Ascending aorta (tissue), 2 donors: ENCODE data around the gene GABRG3. TPM values are rescaled to one million over a fixed set of nuclear protein-coding genes. Genes with fewer than 3 reads are reported as not detected.
"Not testable (repeated sequence)": the region's sequence is repeated elsewhere in the genome, so short reads cannot be mapped to it uniquely, and the experiment has no call there.

ENCODE experiments used
- DNase-seq, 2 donors: peaks; one replicate each; pipeline ENCODE4 v3.0.0-alpha.2; 2019; ENCODE audit warnings: low spot score in 2 of 2
- H3K27ac ChIP-seq, 2 donors: fragments of 200-600 bp; sonication (generic); one replicate each; pipeline ENCODE4 v1.5.1; 2016 to 2017; ENCODE audit warnings: mild to moderate bottlenecking in 1 of 2
- H3K27me3 ChIP-seq: fragments of 200-600 bp; sonication (generic); one replicate; pipeline ENCODE4 v1.5.1; 2017
- H3K36me3 ChIP-seq, 2 donors: fragments of 200-600 bp; sonication (generic); one replicate each; pipeline ENCODE4 v1.5.1; 2016
- H3K4me1 ChIP-seq, 2 donors: fragments of 200-600 bp; sonication (generic); one replicate each; pipeline ENCODE4 v1.5.1; 2016 to 2017; ENCODE audit warnings: mild to moderate bottlenecking in 1 of 2
- H3K4me3 ChIP-seq, 2 donors: fragments of 200-600 bp; sonication (generic); one replicate each; pipeline ENCODE4 v1.5.1; 2016 to 2017; ENCODE audit warnings: mild to moderate bottlenecking in 1 of 2
- H3K9me3 ChIP-seq, 2 donors: fragments of 200-600 bp; sonication (generic); one replicate each; pipeline ENCODE4 v1.5.1; 2016
- intact Hi-C: fragments of 100-400 bp; cut with DNase I; formaldehyde crosslinking; loops from one replicate; pipeline ENCODE4 v1.15.1; 2023
- total RNA-seq: library from RNA; depleted of rRNA; stranded (reverse); fragments of >200 nt; gene quantifications from one replicate; pipeline ENCODE4 v1.1.0, GENCODE V29; 2016
- TF ChIP-seq, protein P1 (sequence below), 3 experiments: fragments of 200-600 bp in 2 of 3; fragments of 450-650 bp in 1 of 3; sonication (generic) in 2 of 3; IDR thresholded peaks; one replicate each; pipeline ENCODE4 v1.5.1; 2016 to 2019; ENCODE audit warnings: antibody characterized with exemption in 3 of 3, mild to moderate bottlenecking in 1 of 3, moderate library complexity in 1 of 3

GABRG3 gene
- total RNA-seq, 1 donor from 2014 or later: not detected

DNA sequence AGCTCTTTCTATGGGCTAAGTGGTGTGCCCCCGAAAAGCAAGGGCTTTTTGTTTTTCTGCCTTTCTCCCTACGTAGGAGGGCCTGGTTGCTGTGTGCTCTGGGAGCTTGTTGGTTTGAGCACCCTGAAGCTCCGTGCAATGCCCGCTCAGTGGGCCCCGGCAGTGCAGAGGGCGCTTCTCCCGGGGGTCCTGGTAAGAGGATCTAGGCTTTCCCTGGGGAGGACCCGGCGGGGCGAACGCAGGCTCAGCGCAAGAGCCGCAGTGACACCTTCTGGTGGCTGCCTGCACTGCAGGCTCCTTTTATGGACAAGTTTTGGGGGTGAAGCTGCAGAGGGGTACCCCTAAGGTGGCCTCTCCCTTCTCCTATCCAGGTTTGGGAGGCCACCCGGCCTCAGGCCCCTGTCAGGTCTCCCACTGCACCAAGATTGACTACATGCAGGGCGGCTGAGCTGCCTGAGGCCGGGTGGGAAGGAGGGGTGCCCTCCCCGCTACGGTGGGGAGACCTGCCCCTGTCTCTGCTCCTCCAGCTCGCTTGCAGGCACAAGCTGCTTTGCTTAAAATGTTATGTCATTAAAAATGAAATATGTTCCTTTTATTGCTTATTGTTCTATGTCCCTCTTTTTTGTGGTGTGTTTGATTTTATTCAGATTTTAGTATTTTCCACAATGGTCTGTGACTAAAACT is 387.9 kb downstream of the GABRG3 start:
- intact Hi-C loops: no loop called here
- Histone ChIP-seq H3K36me3 (no peaks in the 10 kb centered on the region), H3K9me3 (no peaks in the 10 kb centered on the region), H3K27me3 (no peaks in the 10 kb centered on the region), H3K27ac (no peak overlapping the region), H3K4me3 (no peak overlapping the region), H3K4me1 (no peaks in the 10 kb centered on the region)
- TF ChIP-seq, protein P1, sequence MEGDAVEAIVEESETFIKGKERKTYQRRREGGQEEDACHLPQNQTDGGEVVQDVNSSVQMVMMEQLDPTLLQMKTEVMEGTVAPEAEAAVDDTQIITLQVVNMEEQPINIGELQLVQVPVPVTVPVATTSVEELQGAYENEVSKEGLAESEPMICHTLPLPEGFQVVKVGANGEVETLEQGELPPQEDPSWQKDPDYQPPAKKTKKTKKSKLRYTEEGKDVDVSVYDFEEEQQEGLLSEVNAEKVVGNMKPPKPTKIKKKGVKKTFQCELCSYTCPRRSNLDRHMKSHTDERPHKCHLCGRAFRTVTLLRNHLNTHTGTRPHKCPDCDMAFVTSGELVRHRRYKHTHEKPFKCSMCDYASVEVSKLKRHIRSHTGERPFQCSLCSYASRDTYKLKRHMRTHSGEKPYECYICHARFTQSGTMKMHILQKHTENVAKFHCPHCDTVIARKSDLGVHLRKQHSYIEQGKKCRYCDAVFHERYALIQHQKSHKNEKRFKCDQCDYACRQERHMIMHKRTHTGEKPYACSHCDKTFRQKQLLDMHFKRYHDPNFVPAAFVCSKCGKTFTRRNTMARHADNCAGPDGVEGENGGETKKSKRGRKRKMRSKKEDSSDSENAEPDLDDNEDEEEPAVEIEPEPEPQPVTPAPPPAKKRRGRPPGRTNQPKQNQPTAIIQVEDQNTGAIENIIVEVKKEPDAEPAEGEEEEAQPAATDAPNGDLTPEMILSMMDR (IDR thresholded peaks at IDR 0.05): no peak
- DNase-seq: no peak

DNA sequence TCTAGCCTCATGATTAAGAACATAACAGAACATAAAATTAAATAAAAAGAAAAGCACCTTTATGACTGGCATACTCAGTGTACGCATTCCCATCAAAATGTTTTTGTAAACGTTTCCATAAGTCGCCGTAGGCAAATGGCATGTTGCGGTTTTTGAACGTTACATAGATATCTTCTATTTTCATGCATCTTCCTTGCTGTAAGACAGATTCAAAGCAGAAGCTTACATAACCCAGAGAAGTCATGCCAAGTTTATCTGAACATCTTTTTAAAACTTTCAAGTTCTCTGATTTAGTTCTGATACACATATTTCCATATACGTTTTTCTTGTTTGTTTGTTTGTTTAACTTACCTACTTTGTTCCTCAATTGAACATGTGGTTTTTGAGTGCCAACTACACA is 388.6 kb downstream of the GABRG3 start:
- no peaks in the 10 kb centered on the region for H3K27me3 ChIP-seq
- H3K36me3 ChIP-seq: no peaks in the 10 kb centered on the region
- H3K4me1 ChIP-seq: no peaks in the 10 kb centered on the region
- no peaks in the 10 kb centered on the region for H3K9me3 ChIP-seq
- no peak for DNase-seq
- intact Hi-C loops: no loop called here
- no peak overlapping the region for H3K4me3 ChIP-seq
- TF ChIP-seq, protein P1 (IDR thresholded peaks at IDR 0.05): no peak
- H3K27ac ChIP-seq: no peak overlapping the region

DNA sequence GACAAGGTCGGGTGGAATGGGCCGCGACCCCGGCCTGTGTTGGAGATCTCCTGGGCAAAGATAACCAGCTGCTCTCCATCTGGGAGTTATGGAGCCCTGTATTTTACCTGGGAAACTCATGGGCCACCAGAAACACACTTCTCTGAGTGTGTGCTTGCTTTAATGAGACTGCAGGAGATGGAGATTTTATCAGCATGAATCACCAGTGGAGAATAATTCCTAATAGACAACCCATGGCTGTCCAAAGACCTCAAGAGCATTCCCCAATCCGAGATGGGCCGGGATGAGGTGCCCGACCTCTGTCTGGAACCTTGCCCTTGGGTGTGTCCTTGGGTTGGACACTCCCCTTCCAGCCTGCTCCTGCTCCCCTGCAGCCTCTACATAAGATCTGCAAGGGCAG is 389.3 kb downstream of the GABRG3 start:
- no peaks in the 10 kb centered on the region for H3K36me3 ChIP-seq
- TF ChIP-seq, protein P1 (IDR thresholded peaks at IDR 0.05): no peak
- no peak for DNase-seq
- no peak overlapping the region for H3K4me3 ChIP-seq
- no peak overlapping the region for H3K27ac ChIP-seq
- H3K4me1 ChIP-seq: no peaks in the 10 kb centered on the region
- no peaks in the 10 kb centered on the region for H3K9me3 ChIP-seq
- intact Hi-C loops: no loop called here
- H3K27me3 ChIP-seq: no peaks in the 10 kb centered on the region

DNA sequence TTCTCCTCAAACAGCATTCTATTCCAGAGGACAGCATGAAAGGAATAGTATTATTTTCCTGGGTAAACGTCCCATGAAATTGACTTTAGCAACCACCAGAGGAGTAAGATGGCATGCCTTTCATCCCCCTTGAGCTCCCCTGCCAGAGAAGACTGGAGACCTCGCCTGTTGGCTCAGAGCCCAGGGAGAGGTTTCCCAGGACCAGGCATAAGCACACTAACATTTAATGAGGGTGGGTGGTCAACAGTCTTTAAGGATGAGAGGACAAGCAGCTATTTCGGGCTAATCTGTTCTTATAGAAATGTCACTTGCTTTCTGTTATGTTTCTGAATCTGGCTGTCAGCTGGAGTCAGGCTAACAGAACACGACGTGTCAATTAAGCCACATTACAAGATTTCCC is 390.5 kb downstream of the GABRG3 start:
- DNase-seq: no peak
- no peaks in the 10 kb centered on the region for H3K36me3 ChIP-seq
- no peak overlapping the region for H3K27ac ChIP-seq
- intact Hi-C loops: no loop called here
- no peaks in the 10 kb centered on the region for H3K9me3 ChIP-seq
- H3K4me3 ChIP-seq: no peak overlapping the region
- H3K4me1 ChIP-seq: no peaks in the 10 kb centered on the region
- no peaks in the 10 kb centered on the region for H3K27me3 ChIP-seq
- TF ChIP-seq, protein P1 (IDR thresholded peaks at IDR 0.05): no peak

DNA sequence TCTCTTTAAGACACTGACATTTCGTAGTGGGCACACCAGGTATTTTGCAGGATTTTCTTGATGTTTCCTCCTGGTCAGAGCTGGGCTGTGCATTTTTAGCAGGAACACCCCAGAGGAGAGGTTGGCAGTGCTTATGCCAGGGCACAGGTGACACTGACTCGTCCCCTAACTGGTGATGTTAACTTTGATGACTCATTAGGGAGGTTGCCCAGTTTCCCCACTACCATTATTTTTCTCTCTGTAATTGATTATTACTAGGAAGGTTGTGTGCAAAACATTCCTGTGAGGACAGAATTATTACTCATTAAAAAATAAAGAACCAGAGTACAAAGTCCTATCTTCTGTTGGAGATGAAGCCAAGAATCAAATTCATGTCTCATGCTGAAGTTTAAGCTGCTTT is 394.5 kb downstream of the GABRG3 start:
- Histone ChIP-seq H3K36me3 (no peaks in the 10 kb centered on the region), H3K4me3 (no peak overlapping the region), H3K4me1 (no peaks in the 10 kb centered on the region), H3K27me3 (no peaks in the 10 kb centered on the region), H3K27ac (no peak overlapping the region), H3K9me3 (no peaks in the 10 kb centered on the region)
- intact Hi-C loops: no loop called here
- TF ChIP-seq, protein P1 (IDR thresholded peaks at IDR 0.05): no peak
- no peak for DNase-seq

DNA sequence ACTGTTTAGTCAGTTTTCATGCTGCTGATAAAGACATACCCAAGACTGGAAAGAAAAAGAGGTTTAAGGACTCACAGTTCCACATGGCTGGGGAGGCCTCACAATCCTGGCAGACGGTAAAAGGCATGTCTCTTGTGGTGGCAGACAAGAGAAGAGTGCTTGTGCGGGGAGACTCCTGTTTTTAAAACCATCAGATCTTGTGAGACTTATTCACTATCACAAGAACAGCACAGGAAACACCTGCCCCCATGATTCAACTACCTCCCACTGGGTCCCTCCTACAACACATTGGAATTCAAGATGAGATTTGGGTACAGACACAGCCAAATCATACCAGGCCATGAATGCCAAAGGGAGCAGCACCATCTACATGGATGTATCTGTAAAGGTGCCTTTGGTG is 406.4 kb downstream of the GABRG3 start:
- H3K27ac ChIP-seq, H3K36me3 ChIP-seq, H3K4me1 ChIP-seq, DNase-seq, H3K9me3 ChIP-seq, H3K4me3 ChIP-seq, H3K27me3 ChIP-seq, intact Hi-C loops: not testable (repeated sequence)
